ENCODE measurements around the gene TCF21.
A peak's percentile ranks its signal among the peaks of the same experiment; 100 is the strongest.

Gene TCF21

GRCh38 chr6:133889557-133890403 is 867 bp downstream of the TCF21 start:
- no peak for TF ChIP-seq CTCF (IDR thresholded peaks at IDR 0.05; ENCODE audit: extremely low read depth, missing control alignments)
- DNase-seq (ENCODE audit: low spot score), result peak; percentile 19

GRCh38 chr6:133890711-133891148 is 1.8 kb downstream of the TCF21 start:
- TF ChIP-seq CTCF (IDR thresholded peaks at IDR 0.05; ENCODE audit: extremely low read depth, missing control alignments), result no peak

GRCh38 chr6:133891149-133891926 is 2.4 kb downstream of the TCF21 start:
- no peak for TF ChIP-seq CTCF (IDR thresholded peaks at IDR 0.05; ENCODE audit: extremely low read depth, missing control alignments)
- peak; percentile 31 for DNase-seq (ENCODE audit: low spot score)

More at GRCh38 chr6:133890711-133891148, 1.8 kb downstream of the TCF21 start:
- DNase-seq (ENCODE audit: low spot score), result no peak

GRCh38 chr6:133891927-133892812 is 3.3 kb downstream of the TCF21 start:
- TF ChIP-seq CTCF (IDR thresholded peaks at IDR 0.05; ENCODE audit: extremely low read depth, missing control alignments), result no peak
- no peak for DNase-seq (ENCODE audit: low spot score)

GRCh38 chr6:133892813-133893691 is 4.1 kb downstream of the TCF21 start:
- DNase-seq (ENCODE audit: low spot score), result no peak
- TF ChIP-seq CTCF (IDR thresholded peaks at IDR 0.05; ENCODE audit: extremely low read depth, missing control alignments), result no peak

- DNase-seq (ENCODE audit: low spot score), result no peak
- no peak for TF ChIP-seq CTCF (IDR thresholded peaks at IDR 0.05; ENCODE audit: extremely low read depth, missing control alignments)
These were observed 5.0 kb downstream of the TCF21 start for GRCh38 chr6:133893946-133894345.
